Gastroesophageal sphincter (tissue), 4 donors: Measurements from ENCODE around the gene KRT28. TPM values are rescaled to one million over a fixed set of nuclear protein-coding genes. Genes with fewer than 3 reads are reported as not detected.

ENCODE experiments used
- ATAC-seq: fragments of 150-250 bp; one replicate; pipeline ENCODE4 v1.9.1; 2016; ENCODE audit warnings: mild to moderate bottlenecking, moderate library complexity
- H3K27ac ChIP-seq, 4 donors: fragments of 200-600 bp; sonication (generic) in 3 of 4; 1 replicate in 3 of 4; 2 replicates in 1 of 4; pipeline ENCODE4 v1.5.1; 2016 to 2019
- H3K27me3 ChIP-seq: fragments of 200-600 bp; sonication (generic); one replicate; pipeline ENCODE4 v1.5.1; 2019
- H3K36me3 ChIP-seq, 2 donors: fragments of 200-600 bp; sonication (generic); one replicate each; pipeline ENCODE4 v1.5.1; 2019; ENCODE audit warnings: control low read depth in 1 of 2
- H3K4me1 ChIP-seq, 3 donors: fragments of 200-600 bp; sonication (generic); 1 replicate in 2 of 3; 2 replicates in 1 of 3; pipeline ENCODE4 v1.5.1; 2016 to 2019; ENCODE audit warnings: control low read depth in 2 of 3
- H3K4me3 ChIP-seq, 2 donors: fragments of 200-600 bp; sonication (generic); one replicate each; pipeline ENCODE4 v1.5.1; 2019; ENCODE audit warnings: mild to moderate bottlenecking in 1 of 2, moderate library complexity in 1 of 2
- H3K9me3 ChIP-seq, 3 donors: fragments of 200-600 bp; sonication (generic); one replicate each; pipeline ENCODE4 v1.5.1; 2017 to 2019; ENCODE audit warnings: control low read depth in 2 of 3
- EP300 ChIP-seq: sonication (generic); formaldehyde crosslinking; IDR thresholded peaks from one replicate; pipeline ENCODE4 v1.6.1; 2017; ENCODE audit warnings: antibody characterized with exemption, mild to moderate bottlenecking
- POLR2A ChIP-seq, 2 donors: fragments of 450-650 bp; IDR thresholded peaks; one replicate each; pipeline ENCODE4 v1.6.1; 2017; ENCODE audit warnings: antibody characterized with exemption in 2 of 2, mild to moderate bottlenecking in 2 of 2, moderate library complexity in 1 of 2
- POLR2AphosphoS5 ChIP-seq: sonication (generic); formaldehyde crosslinking; IDR thresholded peaks from one replicate; pipeline ENCODE4 v1.6.1; 2017; ENCODE audit warnings: antibody characterized with exemption
- WGBS, 2 donors: methylation state at CpG; one replicate each; pipeline ENCODE4 v1.1.5; 2018; ENCODE audit warnings: low coverage in 1 of 2; 5-methylcytosine and 5-hydroxymethylcytosine counted together
- total RNA-seq, 4 donors: library from RNA; depleted of rRNA; stranded (reverse); fragments of >200 nt; gene quantifications; one replicate each; pipeline ENCODE4 v1.1.0, GENCODE V29; 2016
- TF ChIP-seq, protein P1 (sequence below), 4 experiments: fragments of 200-600 bp in 2 of 4; fragments of 450-650 bp in 2 of 4; sonication (generic) in 1 of 4; IDR thresholded peaks; one replicate each; pipeline ENCODE4 v1.5.1; 2017 to 2019; ENCODE audit warnings: antibody characterized with exemption in 4 of 4, mild to moderate bottlenecking in 2 of 4, moderate library complexity in 2 of 4

Gene KRT28
- total RNA-seq, 4 donors from 2014 or later = not detected

DNA sequence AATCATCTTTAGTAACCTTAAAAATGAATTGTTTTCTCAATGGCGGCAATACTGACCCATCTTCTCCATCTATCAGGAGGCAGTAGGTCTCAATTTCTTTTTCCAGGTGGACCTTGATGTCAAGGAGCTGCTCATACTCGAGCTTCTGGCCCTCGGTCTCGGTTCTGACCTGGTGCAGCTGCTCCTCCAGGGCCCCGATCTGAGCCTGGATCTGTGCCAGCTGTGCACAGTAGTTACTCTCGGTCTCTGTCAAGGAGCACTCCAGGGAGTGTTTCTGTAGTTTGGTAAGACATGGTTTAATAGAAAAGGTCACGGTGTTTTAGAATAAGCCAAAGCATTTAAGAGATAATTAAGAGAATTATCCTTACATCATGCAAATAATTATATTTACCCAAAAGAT is 22.3 kb downstream of the KRT28 start:
- no peak for ATAC-seq
- TF ChIP-seq POLR2AphosphoS5 = no peak
- TF ChIP-seq, protein P1, sequence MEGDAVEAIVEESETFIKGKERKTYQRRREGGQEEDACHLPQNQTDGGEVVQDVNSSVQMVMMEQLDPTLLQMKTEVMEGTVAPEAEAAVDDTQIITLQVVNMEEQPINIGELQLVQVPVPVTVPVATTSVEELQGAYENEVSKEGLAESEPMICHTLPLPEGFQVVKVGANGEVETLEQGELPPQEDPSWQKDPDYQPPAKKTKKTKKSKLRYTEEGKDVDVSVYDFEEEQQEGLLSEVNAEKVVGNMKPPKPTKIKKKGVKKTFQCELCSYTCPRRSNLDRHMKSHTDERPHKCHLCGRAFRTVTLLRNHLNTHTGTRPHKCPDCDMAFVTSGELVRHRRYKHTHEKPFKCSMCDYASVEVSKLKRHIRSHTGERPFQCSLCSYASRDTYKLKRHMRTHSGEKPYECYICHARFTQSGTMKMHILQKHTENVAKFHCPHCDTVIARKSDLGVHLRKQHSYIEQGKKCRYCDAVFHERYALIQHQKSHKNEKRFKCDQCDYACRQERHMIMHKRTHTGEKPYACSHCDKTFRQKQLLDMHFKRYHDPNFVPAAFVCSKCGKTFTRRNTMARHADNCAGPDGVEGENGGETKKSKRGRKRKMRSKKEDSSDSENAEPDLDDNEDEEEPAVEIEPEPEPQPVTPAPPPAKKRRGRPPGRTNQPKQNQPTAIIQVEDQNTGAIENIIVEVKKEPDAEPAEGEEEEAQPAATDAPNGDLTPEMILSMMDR (IDR thresholded peaks at IDR 0.05) = no peak
- TF ChIP-seq POLR2A (IDR thresholded peaks at IDR 0.05) = no peak
- TF ChIP-seq EP300 = no peak
- no peaks in the 10 kb centered on the region for H3K36me3 ChIP-seq
- H3K9me3 ChIP-seq = no peaks in the 10 kb centered on the region
- no peak overlapping the region for H3K4me3 ChIP-seq
- H3K4me1 ChIP-seq = no peaks in the 10 kb centered on the region
- H3K27ac ChIP-seq = no peak overlapping the region
- WGBS, 2 donors = 50 to 52% methylated on average over 6 to 7 of the region's 7 CpGs
- H3K27me3 ChIP-seq = peaks cover 77% of the 10 kb centered on the region

DNA sequence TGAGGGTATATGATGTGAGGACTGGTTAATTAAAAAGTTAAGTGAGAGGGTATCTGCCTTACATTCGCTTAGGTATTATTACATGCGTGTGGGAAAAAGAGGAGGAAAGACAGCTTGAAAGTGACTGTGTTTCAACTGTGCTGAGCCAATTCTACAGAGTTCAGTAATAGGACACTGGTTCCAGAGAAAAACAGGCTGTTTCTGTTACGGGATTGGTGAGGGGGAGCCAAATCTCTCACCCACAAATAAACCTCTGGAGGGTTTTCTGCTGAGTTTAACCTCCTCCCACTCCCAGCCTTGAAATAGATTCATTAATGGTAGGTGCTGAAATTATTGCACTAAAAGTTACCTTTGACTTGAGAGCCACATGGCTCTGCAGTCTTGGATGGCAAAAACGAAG is 23.8 kb downstream of the KRT28 start:
- Histone ChIP-seq H3K4me3 (no peak overlapping the region), H3K9me3 (no peaks in the 10 kb centered on the region), H3K36me3 (no peaks in the 10 kb centered on the region), H3K27me3 (peaks cover 64% of the 10 kb centered on the region), H3K27ac (no peak overlapping the region), H3K4me1 (no peaks in the 10 kb centered on the region)
- ATAC-seq = no peak
- TF ChIP-seq POLR2A (IDR thresholded peaks at IDR 0.05) (no peak), POLR2AphosphoS5 (no peak), EP300 (no peak)
- TF ChIP-seq, protein P1 (IDR thresholded peaks at IDR 0.05) = no peak
- 46 to 51% methylated on average over 4 of the region's 4 CpGs for WGBS, 2 donors

DNA sequence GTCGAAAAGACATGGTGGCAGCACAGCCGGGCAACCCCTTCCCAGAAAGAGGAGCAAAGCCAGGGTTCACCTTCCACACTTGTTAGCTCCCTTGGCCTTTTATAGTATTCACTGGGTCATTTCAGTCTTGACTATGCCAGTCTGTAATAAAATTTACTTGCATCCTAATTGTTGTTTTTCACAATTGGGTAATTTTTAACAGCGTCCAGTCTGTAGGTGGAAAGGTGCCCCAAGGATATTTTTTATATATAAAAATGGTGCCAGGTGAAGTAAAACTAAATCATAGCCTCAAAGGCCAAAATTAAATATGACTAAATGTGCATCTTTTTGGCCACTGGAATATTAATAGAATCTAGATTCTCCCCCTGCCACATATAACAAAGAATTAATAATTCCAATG is 27.7 kb downstream of the KRT28 start, which contains the start of gene KRT26:
TSS of gene KRT26 (minus strand) at position 101 of the 400 bp plus-strand sequence. CDS start at position 13, 88 bp downstream.
- Histone ChIP-seq H3K27me3 (peaks cover 30% of the 10 kb centered on the region), H3K36me3 (no peaks in the 10 kb centered on the region), H3K9me3 (no peaks in the 10 kb centered on the region), H3K27ac (no peak within 1 kb of the TSS), H3K4me3 (no peak within 1 kb of the TSS), H3K4me1 (no peaks in the 10 kb centered on the region)
- WGBS, 2 donors = 88 to 100% methylated on average over 2 of the region's 3 CpGs
- TF ChIP-seq EP300 (no peak), POLR2AphosphoS5 (no peak)
- TF ChIP-seq, protein P1 (IDR thresholded peaks at IDR 0.05) = no peak
- no peak for ATAC-seq

DNA sequence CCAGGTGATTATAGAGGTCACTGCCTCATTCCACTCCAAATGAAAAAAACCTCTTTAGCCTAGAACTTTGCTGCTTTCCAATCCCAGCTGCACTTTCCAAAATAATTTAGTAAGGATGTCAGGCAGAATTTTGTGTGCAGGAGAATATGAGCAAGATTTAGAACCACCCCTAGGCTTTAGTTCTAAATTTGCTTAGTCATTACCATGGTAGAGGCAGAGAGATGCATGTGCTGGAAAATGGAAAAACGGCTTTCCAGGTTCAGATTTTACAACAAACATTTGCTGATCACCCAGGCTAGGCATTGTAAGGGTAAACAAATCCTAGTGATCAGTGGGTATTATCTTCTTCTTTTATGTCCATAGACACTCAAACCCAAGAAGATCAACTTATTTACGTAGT is 34.1 kb downstream of the KRT28 start:
- Histone ChIP-seq H3K4me1 (no peaks in the 10 kb centered on the region), H3K9me3 (peaks cover 0 to 38% (median 0%) of the 10 kb centered on the region in 3 donors), H3K4me3 (no peak overlapping the region), H3K36me3 (no peaks in the 10 kb centered on the region), H3K27ac (no peak overlapping the region), H3K27me3 (peaks cover 4% of the 10 kb centered on the region)
- ATAC-seq = no peak
- 68 to 86% methylated on average over 2 of the region's 2 CpGs for WGBS, 2 donors
- TF ChIP-seq POLR2AphosphoS5 = no peak
- no peak for TF ChIP-seq POLR2A (IDR thresholded peaks at IDR 0.05)

DNA sequence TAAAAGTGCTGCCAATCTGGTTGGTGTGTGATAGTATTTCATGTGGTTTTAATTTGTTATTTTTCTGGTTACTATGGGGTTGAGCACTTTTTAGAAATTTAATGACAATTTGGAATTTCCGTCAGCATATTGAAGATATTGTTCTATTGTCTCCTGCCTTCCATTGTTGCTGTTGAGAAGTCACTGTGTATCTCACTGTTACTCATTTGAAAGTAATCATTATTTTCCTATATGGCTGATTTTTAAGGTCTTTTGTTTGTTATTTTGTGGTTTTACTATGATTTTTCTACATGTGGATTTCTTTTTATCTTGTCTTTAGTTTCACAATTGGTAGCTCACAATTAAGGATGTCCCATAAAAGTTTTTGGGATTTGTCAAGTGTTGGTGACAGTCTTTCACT is 36.0 kb downstream of the KRT28 start:
- H3K9me3 ChIP-seq = peaks cover 0 to 53% (median 0%) of the 10 kb centered on the region in 3 donors
- ATAC-seq = no peak

More for the DNA sequence above, 36.0 kb downstream of the KRT28 start:
- no peak overlapping the region for H3K4me3 ChIP-seq
- WGBS, 2 donors = 73 to 84% methylated on average over 1 of the region's 1 CpG
- H3K27me3 ChIP-seq = no peaks in the 10 kb centered on the region
- H3K4me1 ChIP-seq = no peaks in the 10 kb centered on the region
- H3K36me3 ChIP-seq = no peaks in the 10 kb centered on the region
- TF ChIP-seq EP300 (no peak), POLR2A (IDR thresholded peaks at IDR 0.05) (no peak), POLR2AphosphoS5 (no peak)
- TF ChIP-seq, protein P1 (IDR thresholded peaks at IDR 0.05) = no peak
- H3K27ac ChIP-seq = no peak overlapping the region
